IPS DF 19.7 (cell line): ENCODE results near the gene YES1.
"Not testable (repeated sequence)": the region's sequence is repeated elsewhere in the genome, so short reads cannot be mapped to it uniquely, and the experiment has no call there.

Source experiments
- DNase-seq: peaks from one replicate; pipeline ENCODE4 v3.0.0-alpha.2; 2013; ENCODE audit warnings: low read depth, low spot score

The YES1 gene

GRCh38 chr18:685438-685837 is 126.6 kb downstream of the YES1 start:
- DNase-seq: no peak

- DNase-seq: no peak
These were observed 128.5 kb downstream of the YES1 start for GRCh38 chr18:683531-683930.

- no peak for DNase-seq
These were observed 129.2 kb downstream of the YES1 start for GRCh38 chr18:682833-683232.

GRCh38 chr18:682416-682815 is 129.6 kb downstream of the YES1 start:
- DNase-seq: not testable (repeated sequence)

GRCh38 chr18:681985-682384 is 130.1 kb downstream of the YES1 start:
- no peak for DNase-seq

- DNase-seq: no peak
These were observed 131.7 kb downstream of the YES1 start for GRCh38 chr18:680392-680791.

GRCh38 chr18:679516-679915 is 132.5 kb downstream of the YES1 start:
- DNase-seq: no peak

GRCh38 chr18:678482-679182 is 133.4 kb downstream of the YES1 start:
- no peak for DNase-seq

GRCh38 chr18:677951-678381 is 134.1 kb downstream of the YES1 start:
- DNase-seq: no peak

- DNase-seq: no peak
These were observed 134.9 kb downstream of the YES1 start for GRCh38 chr18:677145-677544.

- DNase-seq: no peak
These were observed 135.3 kb downstream of the YES1 start for GRCh38 chr18:676736-677135.

- DNase-seq: no peak
These were observed 136.0 kb downstream of the YES1 start for GRCh38 chr18:676069-676468.

GRCh38 chr18:675307-675706 is 136.7 kb downstream of the YES1 start:
- DNase-seq: no peak

GRCh38 chr18:673769-674168 is 138.3 kb downstream of the YES1 start:
- DNase-seq: no peak

GRCh38 chr18:673317-673716 is 138.7 kb downstream of the YES1 start:
- DNase-seq: no peak
